ENCODE data around the gene PGLYRP2.

The PGLYRP2 gene

GRCh38 chr19:15438577-15438976 lies 40.7 kb downstream of the PGLYRP2 start:
- no peak for DNase-seq

- DNase-seq: no peak
Observed at GRCh38 chr19:15438124-15438496, 41.2 kb downstream of the PGLYRP2 start.

- no peak for DNase-seq
Observed at GRCh38 chr19:15437355-15438123, 41.8 kb downstream of the PGLYRP2 start.

- no peak for DNase-seq
Observed at GRCh38 chr19:15436826-15437110, 42.5 kb downstream of the PGLYRP2 start.

GRCh38 chr19:15436012-15436825 lies 43.1 kb downstream of the PGLYRP2 start:
- DNase-seq: no peak

- no peak for DNase-seq
Observed at GRCh38 chr19:15433519-15434069, 45.7 kb downstream of the PGLYRP2 start.

GRCh38 chr19:15432629-15433518 lies 46.4 kb downstream of the PGLYRP2 start:
- DNase-seq: peak; percentile 73

GRCh38 chr19:15432018-15432494 lies 47.2 kb downstream of the PGLYRP2 start:
- no peak for DNase-seq

GRCh38 chr19:15431396-15432017 lies 47.8 kb downstream of the PGLYRP2 start:
- DNase-seq: no peak

GRCh38 chr19:15430526-15431120 lies 48.7 kb downstream of the PGLYRP2 start:
- DNase-seq: no peak

- no peak for DNase-seq
Observed at GRCh38 chr19:15429825-15430467, 49.4 kb downstream of the PGLYRP2 start.

GRCh38 chr19:15428956-15429824 lies 50.1 kb downstream of the PGLYRP2 start:
- DNase-seq: no peak

GRCh38 chr19:15427991-15428471 lies 51.3 kb downstream of the PGLYRP2 start:
- DNase-seq: no peak

- DNase-seq: no peak
Observed at GRCh38 chr19:15427350-15427700, 52.0 kb downstream of the PGLYRP2 start.

GRCh38 chr19:15426485-15427349 lies 52.6 kb downstream of the PGLYRP2 start:
- no peak for DNase-seq

GRCh38 chr19:15425321-15425950 lies 53.9 kb downstream of the PGLYRP2 start:
- DNase-seq: no peak

- no peak for DNase-seq
Observed at GRCh38 chr19:15424692-15425272, 54.5 kb downstream of the PGLYRP2 start.

GRCh38 chr19:15424121-15424520 lies 55.2 kb downstream of the PGLYRP2 start:
- DNase-seq: no peak

- no peak for DNase-seq
Observed at GRCh38 chr19:15423130-15423529, 56.2 kb downstream of the PGLYRP2 start.
